H1 (cell line): ENCODE measurements around the gene HENMT1. TPM values are rescaled to one million over a fixed set of nuclear protein-coding genes. Genes with fewer than 3 reads are reported as not detected.

Experiments used
- CTCF ChIA-PET: fragments of 300-600 bp; sonication (Branson Sonifier 250); formaldehyde crosslinking; loops from one replicate; lab custom pipeline; 2021; ENCODE audit not compliant: partially characterized antibody; lab: Charles Lee
- POLR2A ChIA-PET: fragments of 300-600 bp; sonication (Branson Sonifier 250); formaldehyde crosslinking; loops from one replicate; lab custom pipeline; 2021; ENCODE audit warnings: inconsistent platforms; ENCODE audit not compliant: partially characterized antibody; lab: Charles Lee
- DNase-seq, 2 experiments: peaks; one replicate each; pipeline versions ENCODE4 v3.0.0 to v3.0.0-alpha.2; 2010 to 2022; ENCODE audit warnings: low spot score in 2 of 2, low read depth in 1 of 2, mixed read lengths in 1 of 2
- FAIRE-seq: peaks from 2 replicates; lab custom pipeline; 2011; peaks lifted over from hg19 to GRCh38; lab: Jason Lieb, UNC
- H2AFZ ChIP-seq: 2 replicates; pipeline ENCODE4 v1.8.1; 2012; ENCODE audit warnings: low read length, inconsistent platforms
- H2AK5ac ChIP-seq: 2 replicates; pipeline ENCODE4 v1.6.1; 2013; ENCODE audit warnings: low read depth, low read length
- H2BK120ac ChIP-seq: replicated peaks from 2 replicates; pipeline ENCODE3; 2013; ENCODE audit warnings: low read depth, low read length, inconsistent platforms
- H2BK12ac ChIP-seq: 2 replicates; pipeline ENCODE4 v1.6.1; 2013; ENCODE audit warnings: low read depth, low read length
- H2BK15ac ChIP-seq: 2 replicates; pipeline ENCODE4 v1.6.1; 2013; ENCODE audit warnings: low read length
- H2BK20ac ChIP-seq: 2 replicates; pipeline ENCODE4 v1.6.1; 2013; ENCODE audit warnings: low read length
- H2BK5ac ChIP-seq: 2 replicates; pipeline ENCODE4 v1.6.1; 2013; ENCODE audit warnings: low read depth, low read length
- H3K14ac ChIP-seq: 2 replicates; pipeline ENCODE4 v1.6.1; 2013; ENCODE audit warnings: inconsistent platforms; ENCODE audit not compliant: insufficient read length
- H3K18ac ChIP-seq: 2 replicates; pipeline ENCODE4 v1.6.1; 2013; ENCODE audit warnings: low read length; ENCODE audit errors: extremely low read depth
- H3K23ac ChIP-seq: 2 replicates; pipeline ENCODE4 v1.6.1; 2013; ENCODE audit warnings: inconsistent platforms; ENCODE audit not compliant: insufficient read length
- H3K23me2 ChIP-seq: 2 replicates; pipeline ENCODE4 v1.6.1; 2013; ENCODE audit warnings: low read depth, low read length
- H3K27ac ChIP-seq: 2 replicates; pipeline ENCODE4 v1.6.1; 2011; ENCODE audit warnings: low read depth, low read length, inconsistent platforms
- H3K27me3 ChIP-seq, 4 experiments: replicated peaks in 1 of 4; 1 replicate in 1 of 4; 2 replicates in 3 of 4; pipeline versions ENCODE4 v1.6.1 to v1.8.1; 2011 to 2013; ENCODE audit warnings: low read length in 3 of 4, mild to moderate bottlenecking in 3 of 4, inconsistent platforms in 2 of 4, mixed read lengths in 2 of 4, moderate library complexity in 1 of 4; ENCODE audit not compliant: control insufficient read depth in 3 of 4, insufficient read depth in 3 of 4; ENCODE audit errors: extremely low read depth in 1 of 4
- H3K36me3 ChIP-seq, 4 experiments: 2 replicates each; pipeline versions ENCODE4 v1.6.1 to v1.8.1; 2011 to 2013; ENCODE audit warnings: mild to moderate bottlenecking in 4 of 4, low read length in 3 of 4, moderate library complexity in 2 of 4, control low read depth in 1 of 4, inconsistent platforms in 1 of 4; ENCODE audit not compliant: insufficient read depth in 4 of 4, control insufficient read depth in 2 of 4
- H3K4ac ChIP-seq: replicated peaks from 2 replicates; pipeline ENCODE3; 2013; ENCODE audit warnings: low read length, low read depth, mixed read lengths, inconsistent platforms; ENCODE audit not compliant: insufficient read length
- H3K4me1 ChIP-seq, 4 experiments: replicated peaks in 1 of 4; 1 replicate in 1 of 4; 2 replicates in 3 of 4; pipeline versions ENCODE4 v1.6.1 to v1.8.1; 2011 to 2013; ENCODE audit warnings: low read length in 3 of 4, inconsistent platforms in 2 of 4, mixed read lengths in 1 of 4; ENCODE audit not compliant: insufficient read depth in 4 of 4, control insufficient read depth in 3 of 4
- H3K4me2 ChIP-seq, 2 experiments: 2 replicates each; pipeline versions ENCODE4 v1.6.1 to v1.8.1; 2011 to 2013; ENCODE audit warnings: low read depth in 2 of 2, low read length in 2 of 2, control low read depth in 1 of 2, inconsistent platforms in 1 of 2, mild to moderate bottlenecking in 1 of 2; ENCODE audit not compliant: insufficient read depth in 1 of 2
- H3K4me3 ChIP-seq, 4 experiments: fragments of 200-600, 300-600 bp in 1 of 4; sonication (generic), shearing (Covaris generic), sonication (Bioruptor Twin) in 1 of 4; 2 replicates each; pipeline versions ENCODE4 v1.5.1 to v1.8.1; 2011 to 2016; ENCODE audit warnings: low read length in 4 of 4, low read depth in 3 of 4, control low read depth in 2 of 4, inconsistent platforms in 2 of 4, mild to moderate bottlenecking in 2 of 4, mixed read lengths in 1 of 4, moderate library complexity in 1 of 4; ENCODE audit not compliant: insufficient read depth in 2 of 4; ENCODE audit errors: extremely low read depth in 1 of 4
- H3K56ac ChIP-seq: replicated peaks from 2 replicates; pipeline ENCODE3; 2013; ENCODE audit warnings: low read depth, mild to moderate bottlenecking, mixed read lengths, low read length, inconsistent platforms; ENCODE audit not compliant: insufficient read length
- H3K79me1 ChIP-seq: 2 replicates; pipeline ENCODE4 v1.6.1; 2013; ENCODE audit warnings: low read depth, low read length, control low read depth
- H3K79me2 ChIP-seq, 2 experiments: 2 replicates each; pipeline versions ENCODE4 v1.6.1 to v1.8.1; 2012 to 2013; ENCODE audit warnings: low read length in 2 of 2, mild to moderate bottlenecking in 2 of 2, inconsistent platforms in 1 of 2; ENCODE audit not compliant: insufficient read depth in 2 of 2, control insufficient read depth in 1 of 2
- H3K9ac ChIP-seq, 4 experiments: replicated peaks in 1 of 4; 1 replicate in 1 of 4; 2 replicates in 3 of 4; pipeline versions ENCODE4 v1.6.1 to v1.8.1; 2011 to 2013; ENCODE audit warnings: low read depth in 3 of 4, low read length in 3 of 4, control low read depth in 2 of 4, mild to moderate bottlenecking in 2 of 4, moderate library complexity in 2 of 4, inconsistent platforms in 1 of 4; ENCODE audit errors: extremely low read depth in 1 of 4
- H3K9me3 ChIP-seq, 2 experiments: 2 replicates each; pipeline versions ENCODE4 v1.6.1 to v1.8.1; 2012 to 2013; ENCODE audit warnings: mild to moderate bottlenecking in 2 of 2, moderate library complexity in 2 of 2, control low read depth in 1 of 2, inconsistent platforms in 1 of 2, low read depth in 1 of 2, low read length in 1 of 2, mixed read lengths in 1 of 2; ENCODE audit not compliant: insufficient read depth in 2 of 2
- H4K20me1 ChIP-seq, 2 experiments: replicated peaks in 1 of 2; 2 replicates each; pipeline versions ENCODE3 to v1.8.1; 2011 to 2013; ENCODE audit warnings: inconsistent platforms in 2 of 2, low read length in 2 of 2, mild to moderate bottlenecking in 1 of 2; ENCODE audit not compliant: insufficient read depth in 2 of 2, control insufficient read depth in 1 of 2
- H4K5ac ChIP-seq: 2 replicates; pipeline ENCODE4 v1.6.1; 2013; ENCODE audit warnings: low read length, low read depth, mixed read lengths, inconsistent platforms; ENCODE audit not compliant: insufficient read length
- H4K8ac ChIP-seq: 2 replicates; pipeline ENCODE4 v1.8.0; 2013; ENCODE audit warnings: mild to moderate bottlenecking, moderate library complexity, low read length, inconsistent platforms; ENCODE audit not compliant: insufficient read depth; ENCODE audit errors: extremely low read depth
- H4K91ac ChIP-seq: replicated peaks from 2 replicates; pipeline ENCODE3; 2013; ENCODE audit warnings: low read length, mixed read lengths, inconsistent platforms; ENCODE audit not compliant: insufficient read length
- TAF7 ChIP-seq: optimal IDR thresholded peaks from 2 replicates; pipeline ENCODE3; 2011; ENCODE audit warnings: low read depth, mild to moderate bottlenecking, inconsistent platforms, low read length, moderate library complexity, borderline replicate concordance
- WGBS, 2 experiments: shearing (Covaris generic) in 1 of 2; methylation state at CpG; one replicate each; pipeline versions ENCODE4 v1.1.6 to v1.1.7; 2013 to 2015; ENCODE audit warnings: low lambda C conversion rate in 2 of 2, mixed read lengths in 2 of 2, inconsistent platforms in 1 of 2, low coverage in 1 of 2, missing lambda C conversion rate in 1 of 2; ENCODE audit not compliant: insufficient replicate concordance in 2 of 2, insufficient coverage in 1 of 2, insufficient read length in 1 of 2; ENCODE audit errors: extremely low coverage in 1 of 2, missing lambda C conversion rate in 1 of 2; 5-methylcytosine and 5-hydroxymethylcytosine counted together
- polyA plus RNA-seq, 7 experiments: library from polyadenylated mRNA; depleted of rRNA in 3 of 7; stranded (reverse) in 5 of 7; unstranded in 2 of 7; fragments of >200 nt in 5 of 7; fragments of 200-250 nt in 2 of 7; gene quantifications; 1 replicate in 5 of 7; 2 replicates in 1 of 7; 4 replicates in 1 of 7; pipeline versions ENCODE4 v1.2.1 to v1.2.3, GENCODE V29; 2011 to 2013; ENCODE audit warnings: missing spikeins in 2 of 7, mixed read lengths in 2 of 7
- total RNA-seq: library from RNA; stranded (reverse); fragmentation: NEBNext Ultra II Directional; extraction: Animal tissue kit (Norgen Biotek cat#: 25700); gene quantifications from 2 replicates; pipeline ENCODE4 v1.2.1, GENCODE V29; 2021

HENMT1 gene
- total and polyA plus RNA-seq, 2 of the 8 experiments (the other 6 are each of a cell fraction or from before 2014, with no cell fraction given), result 2.9 to 5.6 TPM

DNA sequence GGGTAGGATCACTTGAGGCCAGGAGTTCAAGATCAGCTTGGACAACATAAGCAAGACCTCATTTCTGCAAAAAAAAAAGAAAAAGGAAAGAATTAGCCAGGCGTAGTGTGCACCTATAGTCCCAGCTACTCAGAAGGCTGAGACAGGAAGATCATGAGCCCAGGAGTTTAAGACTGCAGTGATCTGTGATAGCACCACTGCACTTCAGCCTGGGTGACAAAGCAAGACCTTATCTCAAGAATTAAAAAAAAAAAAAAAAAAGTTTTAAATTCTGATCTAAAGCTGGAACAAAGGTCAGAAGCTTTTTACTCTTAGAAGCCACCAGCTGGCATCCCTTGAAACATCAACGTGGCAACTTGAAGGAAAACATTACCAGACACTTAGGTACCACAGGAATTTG, 45.3 kb downstream of the HENMT1 start:
- Histone ChIP-seq H3K4me2 (no peak overlapping the region), H2BK15ac (no peak overlapping the region), H3K18ac (no peak overlapping the region), H4K20me1 (no peaks in the 10 kb centered on the region), H3K27ac (no peak overlapping the region), H3K27me3 (no peaks in the 10 kb centered on the region), H2BK20ac (no peak overlapping the region), H3K4me1 (no peaks in the 10 kb centered on the region), H2AFZ (no peak overlapping the region), H2AK5ac (no peak overlapping the region), H3K79me1 (no peaks in the 10 kb centered on the region), H3K23me2 (no peaks in the 10 kb centered on the region), H3K36me3 (peaks cover 0 to 9% (median 0%) of the 10 kb centered on the region in 4 experiments; a peak in 3 of 8 replicates), H3K9me3 (no peaks in the 10 kb centered on the region), H3K4ac (no peak overlapping the region), H3K14ac (no peak overlapping the region), H4K8ac (no peak overlapping the region), H3K79me2 (no peaks in the 10 kb centered on the region), H3K4me3 (no peak overlapping the region), H3K56ac (no peak overlapping the region), H4K91ac (no peak overlapping the region), H2BK12ac (no peak overlapping the region), H4K5ac (no peak overlapping the region)
- POLR2A ChIA-PET, result no interaction called here
- FAIRE-seq, result no peak
- CTCF ChIA-PET, result interaction anchor here (1.0 to 1.7 kb wide), 2 partner anchors 28 to 104 kb away, joined by 3 to 5 read pairs; no protein-coding TSS in a partner anchor
- WGBS, 2 experiments, result 41% methylated on average over 2 of the region's 2 CpGs; no CpG with 5 or more reads in 1 of the 2 experiments
- no peak for TF ChIP-seq TAF7
- TF ChIP-seq, all 59 proteins: peak for 0
- H3K23ac ChIP-seq, result no peak overlapping the region
- no peak overlapping the region for H3K9ac ChIP-seq
- DNase-seq, result no peak
- H2BK5ac ChIP-seq, result no peak overlapping the region
- no peak overlapping the region for H2BK120ac ChIP-seq
